MCF 10A (cell line): Measurements from ENCODE around the gene OR52D1. TPM values are rescaled to one million over a fixed set of nuclear protein-coding genes. Genes with fewer than 3 reads are reported as not detected.

Source experiments
- BruUV-seq: library from RNA; stranded (reverse); fragments of 400-500 nt; replicated peaks from 2 replicates; lab custom pipeline; 2021; lab: Mats Ljungman, UMichigan
- CTCF ChIA-PET: fragments of 300-600 bp; sonication (Branson Sonifier 250); formaldehyde crosslinking; extraction: SDS; loops from one replicate; lab custom pipeline; 2021; ENCODE audit warnings: antibody characterized with exemption, inconsistent platforms; lab: Yijun Ruan, JAX
- POLR2A ChIA-PET: fragments of 300-600, 350-650 bp; sonication (Branson Sonifier 250); formaldehyde crosslinking; extraction: SDS; loops from one replicate; lab custom pipeline; 2020; ENCODE audit warnings: antibody characterized with exemption, inconsistent platforms; lab: Yijun Ruan, JAX
- DNase-seq: peaks from one replicate; pipeline ENCODE4 v3.0.0-alpha.2; 2018; ENCODE audit not compliant: unreplicated experiment
- H3K27ac Mint-ChIP-seq: one replicate; pipeline ENCODE4 v1.8.0; 2022; ENCODE audit warnings: mild to moderate bottlenecking, low read depth, mixed read lengths; ENCODE audit not compliant: unreplicated experiment
- H3K27me3 Mint-ChIP-seq: one replicate; pipeline ENCODE4 v1.8.0; 2022; ENCODE audit warnings: mixed read lengths; ENCODE audit not compliant: insufficient read depth, unreplicated experiment
- H3K36me3 Mint-ChIP-seq: one replicate; pipeline ENCODE4 v1.8.0; 2022; ENCODE audit warnings: mild to moderate bottlenecking, moderate library complexity, mixed read lengths; ENCODE audit not compliant: insufficient read depth, unreplicated experiment
- H3K4me1 Mint-ChIP-seq: one replicate; pipeline ENCODE4 v1.8.0; 2022; ENCODE audit warnings: mixed read lengths; ENCODE audit not compliant: insufficient read depth, unreplicated experiment
- H3K4me3 Mint-ChIP-seq: one replicate; pipeline ENCODE4 v1.8.0; 2022; ENCODE audit warnings: mild to moderate bottlenecking, moderate library complexity, mixed read lengths; ENCODE audit not compliant: unreplicated experiment
- H3K9me3 Mint-ChIP-seq: one replicate; pipeline ENCODE4 v1.8.0; 2022; ENCODE audit warnings: mixed read lengths; ENCODE audit not compliant: unreplicated experiment
- CTCF ChIP-seq: fragments of 200-600 bp; IDR thresholded peaks from one replicate; pipeline ENCODE4 v1.8.0; 2022; ENCODE audit warnings: antibody characterized with exemption, mild to moderate bottlenecking; ENCODE audit not compliant: unreplicated experiment
- intact Hi-C: fragments of 100-400 bp; cut with micrococcal nuclease; formaldehyde crosslinking; loops from 2 replicates; pipeline ENCODE4 v1.14.1; 2022
- total RNA-seq: library from RNA; stranded (reverse); gene quantifications from 2 replicates; pipeline ENCODE4 v1.2.3, GENCODE V29; 2022

Gene OR52D1
- total RNA-seq, 1 experiment from 2014 or later = not detected

GRCh38 chr11:5449432-5449831 is 39.1 kb upstream of the OR52D1 start:
- no peak for DNase-seq
- Mint-ChIP-seq H3K27me3 (peaks cover 35% of the 10 kb centered on the region), H3K4me1 (no peaks in the 10 kb centered on the region), H3K9me3 (no peaks in the 10 kb centered on the region), H3K36me3 (no peaks in the 10 kb centered on the region), H3K4me3 (no peak overlapping the region), H3K27ac (no peak overlapping the region)
- POLR2A ChIA-PET = no interaction called here
- no TSS peak for BruUV-seq
- CTCF ChIA-PET = interaction anchor here (0.7 kb wide), 1 partner anchor 27 kb away, joined by 3 read pairs; no protein-coding TSS in a partner anchor
- intact Hi-C loops = no loop called here
- no peak for TF ChIP-seq CTCF

- CTCF ChIA-PET = interaction anchor here (0.6 kb wide), 1 partner anchor 734 kb away, joined by 3 read pairs; no protein-coding TSS in a partner anchor
- Mint-ChIP-seq H3K9me3 (no peaks in the 10 kb centered on the region), H3K36me3 (no peaks in the 10 kb centered on the region), H3K4me1 (no peaks in the 10 kb centered on the region), H3K4me3 (no peak overlapping the region), H3K27me3 (no peaks in the 10 kb centered on the region), H3K27ac (no peak overlapping the region)
- intact Hi-C loops = no loop called here
- DNase-seq = no peak
- POLR2A ChIA-PET = no interaction called here
- no TSS peak for BruUV-seq
- no peak for TF ChIP-seq CTCF
Observed at GRCh38 chr11:5460983-5461621, 27.4 kb upstream of the OR52D1 start.

GRCh38 chr11:5467527-5467926 is 21.0 kb upstream of the OR52D1 start:
- Mint-ChIP-seq H3K27me3 (peaks cover 54% of the 10 kb centered on the region), H3K4me1 (no peaks in the 10 kb centered on the region), H3K9me3 (no peaks in the 10 kb centered on the region), H3K36me3 (no peaks in the 10 kb centered on the region), H3K27ac (no peak overlapping the region), H3K4me3 (no peak overlapping the region)
- intact Hi-C loops = no loop called here
- CTCF ChIA-PET = interaction anchor here (0.6 to 1.9 kb wide), 4 partner anchors 9 to 73 kb away, joined by 3 to 12 read pairs (median 3); no protein-coding TSS in a partner anchor
- no TSS peak for BruUV-seq
- POLR2A ChIA-PET = interaction anchor here (0.6 kb wide), 1 partner anchor 67 kb away, joined by 3 read pairs; no protein-coding TSS in a partner anchor
- no peak for TF ChIP-seq CTCF
- DNase-seq = no peak

- Mint-ChIP-seq H3K27ac (no peak overlapping the region), H3K27me3 (peaks cover 65% of the 10 kb centered on the region), H3K36me3 (no peaks in the 10 kb centered on the region), H3K4me1 (no peaks in the 10 kb centered on the region), H3K9me3 (no peaks in the 10 kb centered on the region), H3K4me3 (no peak overlapping the region)
- intact Hi-C loops = no loop called here
- ChIA-PET POLR2A (no interaction called here), CTCF (no interaction called here)
- BruUV-seq = no TSS peak
- TF ChIP-seq CTCF = no peak
- no peak for DNase-seq
Observed at GRCh38 chr11:5473921-5474320, 14.6 kb upstream of the OR52D1 start.
